A549 treated with AZD9567 at 1 μM for 4 hours (cell line): Measurements from ENCODE around the gene PRMT6. TPM values are rescaled to one million over a fixed set of nuclear protein-coding genes. Genes with fewer than 3 reads are reported as not detected.

ENCODE experiments used
- total RNA-seq: library from RNA; stranded (reverse); fragments of 200-300 nt; extraction: Qiagen RNA extraction; gene quantifications from 5 replicates; pipeline ENCODE4 v1.2.3, GENCODE V29; 2022; ENCODE audit not compliant: insufficient read depth

The PRMT6 gene
- total RNA-seq: not detected in 5 replicates

DNA sequence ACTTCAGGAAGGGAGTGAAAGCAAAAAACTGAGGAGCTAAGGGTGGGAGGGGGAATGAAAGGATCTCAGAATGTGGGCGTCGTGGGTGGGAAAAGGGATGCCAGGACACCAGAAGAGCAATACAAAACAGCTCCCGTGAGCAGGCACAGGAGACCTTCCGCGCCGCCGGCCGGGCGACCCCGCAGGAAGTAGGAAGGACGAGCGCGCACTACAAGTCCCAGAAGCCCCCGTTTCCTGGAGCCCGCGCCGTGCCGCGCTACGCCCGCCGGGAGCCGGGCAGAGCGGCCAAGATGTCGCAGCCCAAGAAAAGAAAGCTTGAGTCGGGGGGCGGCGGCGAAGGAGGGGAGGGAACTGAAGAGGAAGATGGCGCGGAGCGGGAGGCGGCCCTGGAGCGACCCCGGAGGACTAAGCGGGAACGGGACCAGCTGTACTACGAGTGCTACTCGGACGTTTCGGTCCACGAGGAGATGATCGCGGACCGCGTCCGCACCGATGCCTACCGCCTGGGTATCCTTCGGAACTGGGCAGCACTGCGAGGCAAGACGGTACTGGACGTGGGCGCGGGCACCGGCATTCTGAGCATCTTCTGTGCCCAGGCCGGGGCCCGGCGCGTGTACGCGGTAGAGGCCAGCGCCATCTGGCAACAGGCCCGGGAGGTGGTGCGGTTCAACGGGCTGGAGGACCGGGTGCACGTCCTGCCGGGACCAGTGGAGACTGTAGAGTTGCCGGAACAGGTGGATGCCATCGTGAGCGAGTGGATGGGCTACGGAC is at the start of gene PRMT6:
PRMT6 (plus strand) TSS at position 249 of the 771 bp plus-strand sequence; CDS start at position 291, 42 bp downstream.

Other genes starting within 250 kb of the PRMT6 start
- not detected in 5 replicates for gene NTNG1, start 84.4 kb downstream of the PRMT6 start, total RNA-seq